HepG2 (cell line): ENCODE results near the gene SS18L1. TPM values are rescaled to one million over a fixed set of nuclear protein-coding genes. Genes with fewer than 3 reads are reported as not detected.

Experiments used
- ATAD3A ChIP-seq: sonication (generic); formaldehyde crosslinking; IDR thresholded peaks from 2 replicates; pipeline ENCODE4 v1.4.0; 2020; ENCODE audit warnings: missing genetic modification reagents
- BRCA1 ChIP-seq: sonication (generic); formaldehyde crosslinking; IDR thresholded peaks from 2 replicates; pipeline ENCODE4 v1.4.0; 2020; ENCODE audit warnings: missing genetic modification reagents
- CENPX ChIP-seq: sonication (generic); formaldehyde crosslinking; IDR thresholded peaks from 2 replicates; pipeline ENCODE4 v1.9.0; 2021; ENCODE audit warnings: mild to moderate bottlenecking, missing genetic modification reagents, moderate library complexity
- GFI1 ChIP-seq: sonication (generic); formaldehyde crosslinking; IDR thresholded peaks from 2 replicates; pipeline ENCODE4 v1.5.0; 2020; ENCODE audit warnings: missing genetic modification reagents, mild to moderate bottlenecking, borderline replicate concordance
- GZF1 ChIP-seq: sonication (generic); formaldehyde crosslinking; IDR thresholded peaks from 2 replicates; pipeline ENCODE4 v1.5.1; 2020; ENCODE audit warnings: mild to moderate bottlenecking, missing genetic modification reagents
- MAFF ChIP-seq: IDR thresholded peaks from 2 replicates; pipeline ENCODE4 v1.6.1; 2011; ENCODE audit warnings: low read depth, low read length, improper control_type of control experiment
- NR2F1 ChIP-seq, 2 experiments: fragments of 450-650 bp in 1 of 2; formaldehyde crosslinking in 1 of 2; IDR thresholded peaks; 2 replicates each; pipeline versions ENCODE4 v1.5.0 to v1.6.1; 2016 to 2020; ENCODE audit warnings: mild to moderate bottlenecking in 1 of 2, missing compliant biosample characterization in 1 of 2, missing genetic modification reagents in 1 of 2, moderate library complexity in 1 of 2
- NR3C1 ChIP-seq: sonication (generic); formaldehyde crosslinking; IDR thresholded peaks from 2 replicates; pipeline ENCODE4 v1.4.0; 2020; ENCODE audit warnings: missing genetic modification reagents
- PITX1 ChIP-seq: sonication (generic); formaldehyde crosslinking; IDR thresholded peaks from 2 replicates; pipeline ENCODE4 v1.5.1; 2020; ENCODE audit warnings: mild to moderate bottlenecking, missing genetic modification reagents
- PREB ChIP-seq: sonication (generic); formaldehyde crosslinking; IDR thresholded peaks from 2 replicates; pipeline ENCODE4 v1.4.0; 2020; ENCODE audit warnings: missing genetic modification reagents
- RBM39 ChIP-seq: fragments of 200-400 bp; formaldehyde crosslinking; IDR thresholded peaks from one replicate; pipeline ENCODE4 v1.6.1; 2018; ENCODE audit warnings: antibody characterized with exemption, mild to moderate bottlenecking, low read depth, low read length; ENCODE audit not compliant: poor library complexity, severe bottlenecking
- SRF ChIP-seq: IDR thresholded peaks from 2 replicates; pipeline ENCODE4 v1.6.1; 2011; ENCODE audit warnings: mild to moderate bottlenecking, low read depth, low read length, moderate library complexity
- SYNCRIP ChIP-seq: fragments of 200-400 bp; formaldehyde crosslinking; IDR thresholded peaks from 2 replicates; pipeline ENCODE4 v1.6.1; 2018; ENCODE audit warnings: mild to moderate bottlenecking, low read depth, low read length; ENCODE audit not compliant: insufficient read depth
- ZNF574 ChIP-seq: sonication (generic); formaldehyde crosslinking; IDR thresholded peaks from 2 replicates; pipeline ENCODE4 v1.4.0; 2020; ENCODE audit warnings: missing genetic modification reagents
- ZNF646 ChIP-seq: sonication (generic); formaldehyde crosslinking; IDR thresholded peaks from 2 replicates; pipeline ENCODE4 v1.9.0; 2021; ENCODE audit warnings: mild to moderate bottlenecking, missing genetic modification reagents
- ZNF816 ChIP-seq: sonication (generic); formaldehyde crosslinking; IDR thresholded peaks from 2 replicates; pipeline ENCODE4 v1.8.0; 2022; ENCODE audit warnings: missing genetic modification reagents, mild to moderate bottlenecking, borderline replicate concordance
- ZNF850 ChIP-seq: sonication (generic); formaldehyde crosslinking; conservative IDR thresholded peaks from 2 replicates; pipeline ENCODE4 v1.9.0; 2021; ENCODE audit warnings: mild to moderate bottlenecking, missing genetic modification reagents
- polyA plus RNA-seq, 8 experiments: library from polyadenylated mRNA; depleted of rRNA in 3 of 8; stranded (reverse) in 7 of 8; unstranded in 1 of 8; fragments of >200 nt; fragmentation: Illumina TruSeq in 4 of 8; extraction: Trizol in 4 of 8; gene quantifications; 2 replicates each; pipeline versions ENCODE4 v1.2.1 to v1.2.3, GENCODE V29; 2011 to 2016; ENCODE audit warnings: low read depth in 4 of 8, missing spikeins in 1 of 8, mixed read lengths in 1 of 8; ENCODE audit not compliant: insufficient read depth in 1 of 8
- total RNA-seq, 5 experiments: library from RNA; depleted of rRNA; stranded (reverse); fragments of >200 nt; fragmentation: Illumina TruSeq; extraction: Trizol; gene quantifications; 2 replicates each; pipeline ENCODE4 v1.2.3, GENCODE V29; 2016; ENCODE audit warnings: low read depth in 1 of 5

The SS18L1 gene
- total and polyA plus RNA-seq, 2 of the 13 experiments (the other 11 are each of a cell fraction or from before 2014, with no cell fraction given), result 17.8 to 27.6 TPM

GRCh38 chr20:62121776-62122653 lies 21.6 kb upstream of the SS18L1 start, which contains the start of gene LSM14B (continued):
- TF ChIP-seq ZNF574 (peak; percentile 63), NR2F1 (CRISPR knock-in tag; IDR thresholded peaks at IDR 0.05) (0 out of 4 replicates have a peak, but pooled peaks of 1 of the 2 experiments have one; percentile 1), ZNF646 (CRISPR knock-in tag) (no peak), GFI1 (no peak), NR3C1 (CRISPR knock-in tag) (no peak), ZNF850 (CRISPR knock-in tag) (peak; percentile 79; the same call in 1 of the 2 replicates), CENPX (CRISPR knock-in tag) (no peak), BRCA1 (peak; percentile 79; the same call in 1 of the 2 replicates), MAFF (no peak), ZNF816 (peak; percentile 53; the same call in 1 of the 2 replicates), SYNCRIP (no peak), GZF1 (CRISPR knock-in tag) (no peak), PREB (CRISPR knock-in tag) (no peak), PITX1 (no peak), RBM39 (no peak), SRF (peak; percentile 90; the same call in 1 of the 2 replicates), ATAD3A (CRISPR knock-in tag) (no peak)
